ENCODE results near the gene SRSF9. TPM values are rescaled to one million over a fixed set of nuclear protein-coding genes. Genes with fewer than 3 reads are reported as not detected.

Gene SRSF9
- total and polyA plus RNA-seq, 2 of the 13 experiments (the other 11 are each of a cell fraction or from before 2014, with no cell fraction given), result 125 to 144 TPM

GRCh38 chr12:120453977-120454376 is 15.6 kb downstream of the SRSF9 start:
- FAIRE-seq, result no peak
- Histone ChIP-seq H4K20me1 (ENCODE audit: insufficient read depth, low read length) (0 out of 2 replicates have a peak, but pooled peaks cover 9% of the 10 kb centered on the region), H2AFZ (ENCODE audit: low read length) (no peak overlapping the region), H3K27me3 (ENCODE audit: control insufficient read depth in 1 of 2, insufficient read depth in 2 of 2, low read length in 2 of 2) (no peaks in the 10 kb centered on the region), H3K4me1 (ENCODE audit: insufficient read depth, low read length) (no peaks in the 10 kb centered on the region), H3K4me3 (replicated peaks in 1 of 3; ENCODE audit: insufficient read depth in 1 of 3, low read depth in 2 of 3, low read length in 3 of 3) (no peak overlapping the region), H3K9ac (ENCODE audit: insufficient read depth, low read depth, low read length) (no peak overlapping the region), H3K36me3 (replicated peaks in 1 of 2; ENCODE audit: control insufficient read depth in 1 of 2, insufficient read depth in 2 of 2, low read length in 2 of 2) (peaks cover 16 to 51% of the 10 kb centered on the region in 2 experiments), H3K9me3 (ENCODE audit: low read length) (no peaks in the 10 kb centered on the region), H3K4me2 (ENCODE audit: low read depth, low read length) (no peak overlapping the region), H3K79me2 (ENCODE audit: insufficient read depth, low read length) (peaks cover 9% of the 10 kb centered on the region), H3K27ac (ENCODE audit: extremely low read length, insufficient read depth, low read length) (no peak overlapping the region)
- no TSS peak for BruUV-seq (replicated peaks)
- CTCF ChIA-PET (ENCODE audit: low intra/inter-chr PET ratio, low total read pairs), result no interaction called here
- in situ Hi-C loops (cut with HindIII; ENCODE audit: extremely low pct_ligation_motif_present, low pct_unique_long_range_greater_than_20kb), result no loop called here
- DNase-seq (ENCODE audit: low spot score), result peak; percentile 45
- POLR2A ChIA-PET, result interaction anchor here (0.6 to 2.7 kb wide), 3 partner anchors 9 to 33 kb away, joined by 3 to 7 read pairs (median 4); partner anchors contain the start of gene SRSF9
- intact Hi-C loops (cut with micrococcal nuclease; ENCODE audit: unreplicated experiment), result no loop called here
- ATAC-seq, result peak; percentile 76
- WGBS (ENCODE audit: low lambda C conversion rate), result 92% methylated on average over 4 of the region's 4 CpGs
- TF ChIP-seq NFE2 (CRISPR knock-in tag; IDR thresholded peaks at IDR 0.05) (no peak), STAG1 (CRISPR knock-in tag; IDR thresholded peaks at IDR 0.05) (0 out of 2 replicates have a peak, but pooled peaks have one; percentile 15), CSRNP2 (CRISPR knock-in tag; conservative IDR thresholded peaks at IDR 0.05; ENCODE audit: low read depth) (no peak), ZNF296 (CRISPR knock-in tag; conservative IDR thresholded peaks at IDR 0.05) (no peak), NFE2L1 (CRISPR knock-in tag; IDR thresholded peaks at IDR 0.05; ENCODE audit: borderline replicate concordance) (no peak), GLMP (CRISPR knock-in tag; IDR thresholded peaks at IDR 0.05; ENCODE audit: borderline replicate concordance) (no peak), CTCF (CRISPR knock-in tag; IDR thresholded peaks at IDR 0.05) (peak; percentile 49), MAFF (IDR thresholded peaks at IDR 0.05; ENCODE audit: low read depth, low read length) (peak; percentile 91), MAFG (CRISPR knock-in tag; IDR thresholded peaks at IDR 0.05) (no peak), GPBP1L1 (CRISPR knock-in tag; IDR thresholded peaks at IDR 0.05) (no peak), RELA (CRISPR knock-in tag; IDR thresholded peaks at IDR 0.05) (no peak), FOXP4 (CRISPR knock-in tag; IDR thresholded peaks at IDR 0.05) (no peak), KDM4B (CRISPR knock-in tag; IDR thresholded peaks at IDR 0.05) (no peak), HOMEZ (CRISPR knock-in tag; IDR thresholded peaks at IDR 0.05; ENCODE audit: low read depth) (no peak), RXRA (CRISPR knock-in tag; IDR thresholded peaks at IDR 0.05) (no peak)

All from HepG2 (cell line).